PFSK-1 (cell line): ENCODE data around the gene CASTOR1.

Experiments
- POLR2AphosphoS5 ChIP-seq: IDR thresholded peaks from 2 replicates; pipeline ENCODE4 v1.6.1; 2012; ENCODE audit warnings: low read depth, mild to moderate bottlenecking, control low read depth, low read length, moderate library complexity
- TF ChIP-seq, protein P1 (sequence below), 2 experiments: IDR thresholded peaks; 2 replicates each; pipeline versions ENCODE4 v1.6.1 to v1.8.0; 2011 to 2012; ENCODE audit warnings: low read depth in 2 of 2, low read length in 2 of 2, control low read depth in 1 of 2, inconsistent platforms in 1 of 2, mild to moderate bottlenecking in 1 of 2, moderate library complexity in 1 of 2; ENCODE audit not compliant: insufficient read depth in 1 of 2

DNA sequence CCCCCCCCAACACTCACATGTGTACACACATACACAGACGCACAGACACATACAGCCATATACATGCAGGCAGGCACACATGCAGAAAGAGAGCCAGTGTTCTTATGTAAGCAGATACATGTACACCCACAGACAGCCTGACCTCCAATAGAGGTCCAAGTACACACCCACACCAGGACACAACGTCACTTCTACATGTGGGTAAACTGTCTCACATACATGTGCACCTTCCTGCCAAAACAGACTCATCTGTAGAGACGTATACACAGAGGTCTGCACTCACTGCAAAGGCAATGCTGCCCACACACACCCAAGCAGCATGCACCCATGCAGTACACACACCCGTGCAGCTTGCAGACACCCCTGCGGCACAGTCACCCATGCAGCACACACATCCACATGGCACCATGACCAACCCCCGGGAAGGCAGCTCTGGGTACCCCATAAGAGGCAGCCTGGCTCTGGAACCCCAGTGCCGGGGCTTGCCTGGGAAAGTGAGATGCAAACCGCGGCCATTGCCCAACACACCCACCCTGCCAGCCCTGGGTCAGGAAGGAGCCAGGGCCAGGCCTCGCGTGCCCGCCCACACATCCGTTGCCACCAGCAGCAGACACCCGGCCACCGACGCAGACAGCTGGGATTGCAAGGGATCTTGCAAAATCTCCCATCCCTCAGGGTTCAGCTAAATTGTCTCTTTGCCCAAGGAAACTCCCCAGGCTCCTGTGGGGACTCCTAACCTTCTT, 10.1 kb downstream of the CASTOR1 start:
- TF ChIP-seq, protein P1, sequence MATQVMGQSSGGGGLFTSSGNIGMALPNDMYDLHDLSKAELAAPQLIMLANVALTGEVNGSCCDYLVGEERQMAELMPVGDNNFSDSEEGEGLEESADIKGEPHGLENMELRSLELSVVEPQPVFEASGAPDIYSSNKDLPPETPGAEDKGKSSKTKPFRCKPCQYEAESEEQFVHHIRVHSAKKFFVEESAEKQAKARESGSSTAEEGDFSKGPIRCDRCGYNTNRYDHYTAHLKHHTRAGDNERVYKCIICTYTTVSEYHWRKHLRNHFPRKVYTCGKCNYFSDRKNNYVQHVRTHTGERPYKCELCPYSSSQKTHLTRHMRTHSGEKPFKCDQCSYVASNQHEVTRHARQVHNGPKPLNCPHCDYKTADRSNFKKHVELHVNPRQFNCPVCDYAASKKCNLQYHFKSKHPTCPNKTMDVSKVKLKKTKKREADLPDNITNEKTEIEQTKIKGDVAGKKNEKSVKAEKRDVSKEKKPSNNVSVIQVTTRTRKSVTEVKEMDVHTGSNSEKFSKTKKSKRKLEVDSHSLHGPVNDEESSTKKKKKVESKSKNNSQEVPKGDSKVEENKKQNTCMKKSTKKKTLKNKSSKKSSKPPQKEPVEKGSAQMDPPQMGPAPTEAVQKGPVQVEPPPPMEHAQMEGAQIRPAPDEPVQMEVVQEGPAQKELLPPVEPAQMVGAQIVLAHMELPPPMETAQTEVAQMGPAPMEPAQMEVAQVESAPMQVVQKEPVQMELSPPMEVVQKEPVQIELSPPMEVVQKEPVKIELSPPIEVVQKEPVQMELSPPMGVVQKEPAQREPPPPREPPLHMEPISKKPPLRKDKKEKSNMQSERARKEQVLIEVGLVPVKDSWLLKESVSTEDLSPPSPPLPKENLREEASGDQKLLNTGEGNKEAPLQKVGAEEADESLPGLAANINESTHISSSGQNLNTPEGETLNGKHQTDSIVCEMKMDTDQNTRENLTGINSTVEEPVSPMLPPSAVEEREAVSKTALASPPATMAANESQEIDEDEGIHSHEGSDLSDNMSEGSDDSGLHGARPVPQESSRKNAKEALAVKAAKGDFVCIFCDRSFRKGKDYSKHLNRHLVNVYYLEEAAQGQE (IDR thresholded peaks at IDR 0.05; ENCODE audit: insufficient read depth in 1 of 2, low read depth in 2 of 2, low read length in 2 of 2): no peak
- TF ChIP-seq POLR2AphosphoS5: no peak
